CD4-positive, alpha-beta memory T cell (primary cell): ENCODE data around the gene RTCA. TPM values are rescaled to one million over a fixed set of nuclear protein-coding genes. Genes with fewer than 3 reads are reported as not detected.

ENCODE experiments used
- CTCF ChIA-PET: fragments of 350-600 bp; sonication (Branson Sonifier 250); formaldehyde crosslinking; loops from one replicate; lab custom pipeline; 2021; ENCODE audit warnings: inconsistent platforms; ENCODE audit not compliant: partially characterized antibody; lab: Charles Lee
- POLR2A ChIA-PET: fragments of 350-600 bp; sonication (Branson Sonifier 250); formaldehyde crosslinking; loops from one replicate; lab custom pipeline; 2021; ENCODE audit not compliant: partially characterized antibody; lab: Charles Lee
- DNase-seq, 5 donors: peaks; one replicate each; pipeline versions ENCODE4 v3.0.0 to v3.0.0-alpha.2; 2020 to 2022; ENCODE audit warnings: mixed read lengths in 1 of 5
- H3K27ac ChIP-seq: one replicate; pipeline ENCODE4 v1.7.0; 2013; ENCODE audit warnings: low read depth, low read length
- H3K27me3 ChIP-seq: 2 replicates; pipeline ENCODE4 v1.7.0; 2013; ENCODE audit warnings: mild to moderate bottlenecking, low read length, moderate library complexity; ENCODE audit not compliant: insufficient read depth
- H3K36me3 ChIP-seq: 2 replicates; pipeline ENCODE4 v1.7.0; 2013; ENCODE audit warnings: mild to moderate bottlenecking, low read length, moderate library complexity; ENCODE audit not compliant: insufficient read depth
- H3K4me1 ChIP-seq: 2 replicates; pipeline ENCODE4 v1.7.0; 2013; ENCODE audit warnings: mild to moderate bottlenecking, low read length, moderate library complexity; ENCODE audit not compliant: insufficient read depth
- H3K4me3 ChIP-seq, 2 donors: one replicate each; pipeline ENCODE4 v1.7.0; 2013; ENCODE audit warnings: low read length in 2 of 2, mild to moderate bottlenecking in 1 of 2
- H3K9me3 ChIP-seq, 2 donors: one replicate each; pipeline ENCODE4 v1.7.0; 2013; ENCODE audit warnings: low read length in 2 of 2, control low read depth in 1 of 2; ENCODE audit not compliant: control insufficient read depth in 1 of 2
- H3K27ac Mint-ChIP-seq, 7 donors: one replicate each; pipeline ENCODE4 v1.8.0; 2020 to 2021; ENCODE audit warnings: mixed read lengths in 7 of 7, mild to moderate bottlenecking in 6 of 7, inconsistent platforms in 3 of 7, moderate library complexity in 3 of 7
- H3K27me3 Mint-ChIP-seq, 2 donors: one replicate each; pipeline ENCODE4 v1.8.0; 2020 to 2021; ENCODE audit warnings: mixed read lengths in 2 of 2
- H3K36me3 Mint-ChIP-seq, 2 donors: one replicate each; pipeline ENCODE4 v1.8.0; 2020 to 2021; ENCODE audit warnings: mixed read lengths in 2 of 2, inconsistent platforms in 1 of 2, mild to moderate bottlenecking in 1 of 2
- H3K4me1 Mint-ChIP-seq, 4 donors: one replicate each; pipeline ENCODE4 v1.8.0; 2020 to 2021; ENCODE audit warnings: mixed read lengths in 4 of 4, mild to moderate bottlenecking in 1 of 4
- H3K4me3 Mint-ChIP-seq, 8 donors: one replicate each; pipeline ENCODE4 v1.8.0; 2020 to 2021; ENCODE audit warnings: mixed read lengths in 8 of 8, mild to moderate bottlenecking in 7 of 8, moderate library complexity in 6 of 8, inconsistent platforms in 3 of 8
- H3K9me3 Mint-ChIP-seq, 8 donors: one replicate each; pipeline ENCODE4 v1.8.0; 2020 to 2021; ENCODE audit warnings: mixed read lengths in 8 of 8, mild to moderate bottlenecking in 5 of 8, inconsistent platforms in 3 of 8, moderate library complexity in 1 of 8
- intact Hi-C: fragments of 100-400 bp; cut with micrococcal nuclease; formaldehyde crosslinking; loops from one replicate; pipeline ENCODE4 v1.15.1; 2023
- polyA plus RNA-seq, 2 donors: library from polyadenylated mRNA; unstranded; fragments of 300-500 nt; fragmentation: Illumina TruSeq; gene quantifications; one replicate each; pipeline ENCODE4 v1.2.3, GENCODE V29; 2021
- total RNA-seq, 2 experiments: library from RNA; stranded (reverse); gene quantifications; one replicate each; pipeline ENCODE4 v1.2.3, GENCODE V29; 2021

RTCA gene
- total and polyA plus RNA-seq, 4 experiments from 2014 or later: 19.0 to 41.4 (median 32.2) TPM

DNA sequence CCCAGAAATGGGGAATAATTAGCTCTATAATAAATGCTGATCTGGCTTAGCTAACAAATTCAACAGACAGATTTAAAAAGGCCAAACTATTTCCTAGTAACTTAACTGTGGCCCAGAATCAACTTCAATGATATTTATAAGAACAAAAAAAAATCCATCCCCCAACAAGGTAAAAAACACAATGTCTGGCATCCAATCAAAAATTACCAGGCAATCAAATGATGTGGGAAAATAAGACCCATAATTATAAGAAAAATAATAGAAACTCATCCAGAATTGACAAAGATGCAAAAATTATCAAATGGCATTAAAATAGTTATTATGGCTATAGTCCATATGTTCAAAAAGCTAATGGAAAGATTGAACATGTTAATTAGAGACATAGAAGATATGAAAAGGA lies 43.8 kb downstream of the RTCA start:
- no peak for DNase-seq
- ChIA-PET POLR2A (no interaction called here), CTCF (no interaction called here)
- Histone ChIP-seq H3K27ac (no peak overlapping the region), H3K27me3 (no peaks in the 10 kb centered on the region), H3K4me1 (peaks cover 7% of the 10 kb centered on the region), H3K36me3 (no peaks in the 10 kb centered on the region), H3K4me3 (no peak overlapping the region), H3K9me3 (no peaks in the 10 kb centered on the region)
- Mint-ChIP-seq H3K36me3 (peaks cover 0 to 1% of the 10 kb centered on the region in 2 donors), H3K27ac (no peak overlapping the region), H3K4me1 (peaks cover 8 to 13% (median 11%) of the 10 kb centered on the region in 4 donors), H3K9me3 (peaks cover 0 to 16% (median 8%) of the 10 kb centered on the region in 8 donors), H3K27me3 (no peaks in the 10 kb centered on the region), H3K4me3 (no peak overlapping the region)
- intact Hi-C loops: no loop called here

DNA sequence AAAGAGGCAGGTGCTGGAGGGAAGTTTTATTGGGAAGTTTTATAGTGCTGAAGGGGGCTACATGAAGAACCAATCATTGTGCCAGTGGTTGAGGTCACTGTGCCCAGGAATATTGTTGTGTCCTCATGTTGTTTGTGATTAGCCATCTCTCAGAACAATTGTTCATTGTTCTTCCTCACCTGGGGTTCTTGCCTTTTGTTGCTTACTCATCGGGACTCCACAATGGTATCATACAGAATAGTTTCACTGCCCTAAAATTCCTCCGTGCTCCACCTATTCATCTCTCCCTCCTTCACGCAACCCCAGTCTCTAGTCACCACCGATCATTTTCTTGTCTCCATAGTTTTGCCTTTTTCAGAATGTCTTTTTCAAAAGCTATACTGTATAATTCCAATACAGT lies 47.4 kb downstream of the RTCA start:
- Histone ChIP-seq H3K4me1 (no peaks in the 10 kb centered on the region), H3K4me3 (no peak overlapping the region), H3K9me3 (peaks cover 0 to 9% of the 10 kb centered on the region in 2 donors), H3K27ac (no peak overlapping the region), H3K27me3 (no peaks in the 10 kb centered on the region), H3K36me3 (no peaks in the 10 kb centered on the region)
- no peak for DNase-seq
- Mint-ChIP-seq H3K4me3 (no peak overlapping the region), H3K9me3 (peaks cover 0 to 33% (median 22%) of the 10 kb centered on the region in 8 donors), H3K27me3 (no peaks in the 10 kb centered on the region), H3K4me1 (no peaks in the 10 kb centered on the region), H3K27ac (peak overlapping the region in 1 of 7 donors; percentile 6), H3K36me3 (peaks cover 6 to 7% of the 10 kb centered on the region in 2 donors)
- intact Hi-C loops: no loop called here
- POLR2A ChIA-PET: no interaction called here
- CTCF ChIA-PET: no interaction called here

DNA sequence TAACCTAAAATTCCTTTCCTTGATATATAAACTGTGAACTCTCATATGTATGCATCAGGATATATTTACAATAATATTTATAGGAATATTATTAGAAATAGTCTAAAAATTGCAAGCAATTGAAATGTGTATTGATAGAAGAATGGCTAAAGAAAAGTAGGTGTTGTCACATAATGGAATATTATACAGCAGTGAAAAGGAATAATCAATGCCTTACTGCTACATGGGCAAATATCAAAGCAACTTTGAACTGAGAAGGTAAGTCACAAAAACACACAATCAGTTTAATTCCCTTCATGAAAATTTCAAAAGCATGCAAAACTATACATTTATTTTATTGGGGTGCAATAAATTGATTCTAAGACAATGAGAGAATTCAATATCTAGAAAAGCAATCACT lies 50.6 kb downstream of the RTCA start:
- intact Hi-C loops: no loop called here
- Mint-ChIP-seq H3K4me1 (no peaks in the 10 kb centered on the region), H3K36me3 (peaks cover 11 to 16% of the 10 kb centered on the region in 2 donors), H3K9me3 (peaks cover 3 to 42% (median 29%) of the 10 kb centered on the region in 8 donors), H3K27me3 (no peaks in the 10 kb centered on the region), H3K4me3 (no peak overlapping the region), H3K27ac (peak overlapping the region in 1 of 7 donors; percentile 30)
- Histone ChIP-seq H3K27me3 (no peaks in the 10 kb centered on the region), H3K27ac (no peak overlapping the region), H3K9me3 (peaks cover 0 to 20% of the 10 kb centered on the region in 2 donors), H3K4me1 (no peaks in the 10 kb centered on the region), H3K4me3 (no peak overlapping the region), H3K36me3 (no peaks in the 10 kb centered on the region)
- no peak for DNase-seq
- POLR2A ChIA-PET: no interaction called here
- CTCF ChIA-PET: no interaction called here

DNA sequence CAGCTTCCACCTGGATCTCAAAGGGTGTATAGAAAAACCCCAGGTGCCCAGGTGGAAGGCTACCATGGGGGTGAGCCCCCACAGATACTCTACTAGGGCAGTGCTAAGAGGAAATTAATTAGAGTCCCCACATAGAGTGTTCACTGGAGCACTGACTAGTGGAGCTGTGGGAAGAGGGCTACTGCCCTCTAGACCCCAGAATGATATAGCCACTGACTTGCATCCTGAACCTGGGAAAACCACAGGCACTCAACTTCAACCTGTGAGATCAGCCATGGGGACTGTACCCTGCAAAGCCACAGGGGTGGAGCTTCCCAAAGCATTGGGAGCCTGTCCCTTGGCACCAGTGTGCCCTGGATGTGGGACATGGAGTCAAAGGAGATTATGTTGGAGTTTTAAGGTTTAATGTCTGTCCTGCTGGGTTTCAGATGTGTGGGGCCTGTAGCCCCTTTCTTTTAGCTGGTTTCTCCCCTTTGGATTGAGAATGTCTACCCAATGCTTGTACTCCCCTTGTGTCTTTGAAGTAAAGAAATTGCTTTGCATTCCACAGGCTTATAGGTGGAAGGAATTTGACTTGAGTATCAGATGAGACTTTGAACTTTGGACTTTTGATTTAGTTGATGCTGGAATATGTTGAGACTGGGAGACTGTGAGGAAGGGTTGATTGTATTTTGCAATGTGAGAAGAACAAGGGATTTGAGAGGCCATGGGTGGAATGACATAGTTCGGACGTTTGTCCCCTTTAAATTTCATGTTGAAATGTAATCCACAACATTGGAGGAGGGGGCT lies 54.5 kb downstream of the RTCA start:
- Mint-ChIP-seq H3K36me3 (peaks cover 11 to 16% of the 10 kb centered on the region in 2 donors), H3K4me1 (no peaks in the 10 kb centered on the region), H3K4me3 (peak overlapping the region in 1 of 8 donors; percentile 7), H3K9me3 (peaks cover 3 to 39% (median 27%) of the 10 kb centered on the region in 8 donors), H3K27ac (no peak overlapping the region), H3K27me3 (no peaks in the 10 kb centered on the region)
- DNase-seq: no peak
- H3K9me3 ChIP-seq: peaks cover 0 to 17% of the 10 kb centered on the region in 2 donors
- intact Hi-C loops: no loop called here
- H3K27me3 ChIP-seq: no peaks in the 10 kb centered on the region
- POLR2A ChIA-PET: no interaction called here
- no peaks in the 10 kb centered on the region for H3K4me1 ChIP-seq
- CTCF ChIA-PET: no interaction called here
- no peak overlapping the region for H3K4me3 ChIP-seq
- H3K36me3 ChIP-seq: no peaks in the 10 kb centered on the region
- no peak overlapping the region for H3K27ac ChIP-seq

DNA sequence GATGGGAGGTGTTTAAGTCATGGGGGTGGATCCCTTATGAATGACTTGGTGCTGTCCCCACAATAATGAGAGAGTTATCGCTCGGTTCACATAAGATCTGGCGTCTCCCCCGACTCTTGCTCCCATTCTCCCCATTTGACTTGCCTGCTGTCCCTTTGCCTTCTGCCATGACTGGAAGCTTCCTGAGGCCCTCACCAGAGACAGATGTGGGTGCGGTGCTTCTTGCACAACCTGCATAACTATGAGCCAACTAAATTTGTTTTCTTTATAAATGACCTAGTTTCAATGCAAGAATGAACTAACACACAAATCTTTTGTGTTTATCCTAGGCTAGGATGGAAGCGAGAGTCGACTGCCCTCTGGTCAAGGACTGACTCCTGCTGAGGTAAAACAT lies 55.1 kb downstream of the RTCA start:
- no peak for DNase-seq
- Histone ChIP-seq H3K9me3 (peaks cover 0 to 11% of the 10 kb centered on the region in 2 donors), H3K27ac (no peak overlapping the region), H3K36me3 (no peaks in the 10 kb centered on the region), H3K4me1 (no peaks in the 10 kb centered on the region), H3K4me3 (no peak overlapping the region), H3K27me3 (no peaks in the 10 kb centered on the region)
- ChIA-PET CTCF (no interaction called here), POLR2A (no interaction called here)
- Mint-ChIP-seq H3K9me3 (peaks cover 3 to 33% (median 22%) of the 10 kb centered on the region in 8 donors), H3K27ac (no peak overlapping the region), H3K27me3 (no peaks in the 10 kb centered on the region), H3K36me3 (peaks cover 11 to 12% of the 10 kb centered on the region in 2 donors), H3K4me3 (peak overlapping the region in 1 of 8 donors; percentile 3), H3K4me1 (no peaks in the 10 kb centered on the region)
- intact Hi-C loops: no loop called here

DNA sequence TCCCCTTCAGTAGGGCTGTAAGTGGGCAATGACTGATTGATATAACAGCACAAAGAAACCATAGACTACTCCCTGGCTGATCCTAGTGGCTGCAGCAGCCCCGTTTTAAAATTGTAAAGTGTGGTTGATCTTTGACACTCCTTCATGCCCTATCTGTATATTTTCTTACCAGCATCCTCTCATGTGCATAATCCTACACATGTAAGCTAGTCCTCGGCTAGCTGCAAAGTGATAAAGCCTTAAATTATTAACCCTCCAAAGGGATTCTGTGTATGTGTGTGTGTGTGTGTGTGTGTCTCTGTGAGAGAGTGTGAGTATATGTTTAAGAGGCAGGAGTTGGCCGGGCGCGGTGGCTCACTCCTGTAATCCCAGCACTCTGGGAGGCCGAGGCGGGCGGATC lies 55.5 kb downstream of the RTCA start:
- no peaks in the 10 kb centered on the region for H3K4me1 Mint-ChIP-seq
- H3K27me3 ChIP-seq: no peaks in the 10 kb centered on the region
- H3K4me3 ChIP-seq: no peak overlapping the region
- H3K27ac Mint-ChIP-seq: peak overlapping the region in 1 of 7 donors; percentile 65
- no peak overlapping the region for H3K4me3 Mint-ChIP-seq
- H3K36me3 ChIP-seq: no peaks in the 10 kb centered on the region
- intact Hi-C loops: no loop called here
- H3K9me3 ChIP-seq: peaks cover 0 to 10% of the 10 kb centered on the region in 2 donors
- H3K36me3 Mint-ChIP-seq: peaks cover 11 to 12% of the 10 kb centered on the region in 2 donors
- POLR2A ChIA-PET: interaction anchor here (0.6 to 1.1 kb wide), 2 partner anchors 26 to 174 kb away, joined by 3 read pairs; no protein-coding TSS in a partner anchor
- peaks cover 3 to 29% (median 18%) of the 10 kb centered on the region in 8 donors for H3K9me3 Mint-ChIP-seq
- no peaks in the 10 kb centered on the region for H3K4me1 ChIP-seq
- no peak overlapping the region for H3K27ac ChIP-seq
- no peaks in the 10 kb centered on the region for H3K27me3 Mint-ChIP-seq
- CTCF ChIA-PET: no interaction called here
- no peak for DNase-seq

DNA sequence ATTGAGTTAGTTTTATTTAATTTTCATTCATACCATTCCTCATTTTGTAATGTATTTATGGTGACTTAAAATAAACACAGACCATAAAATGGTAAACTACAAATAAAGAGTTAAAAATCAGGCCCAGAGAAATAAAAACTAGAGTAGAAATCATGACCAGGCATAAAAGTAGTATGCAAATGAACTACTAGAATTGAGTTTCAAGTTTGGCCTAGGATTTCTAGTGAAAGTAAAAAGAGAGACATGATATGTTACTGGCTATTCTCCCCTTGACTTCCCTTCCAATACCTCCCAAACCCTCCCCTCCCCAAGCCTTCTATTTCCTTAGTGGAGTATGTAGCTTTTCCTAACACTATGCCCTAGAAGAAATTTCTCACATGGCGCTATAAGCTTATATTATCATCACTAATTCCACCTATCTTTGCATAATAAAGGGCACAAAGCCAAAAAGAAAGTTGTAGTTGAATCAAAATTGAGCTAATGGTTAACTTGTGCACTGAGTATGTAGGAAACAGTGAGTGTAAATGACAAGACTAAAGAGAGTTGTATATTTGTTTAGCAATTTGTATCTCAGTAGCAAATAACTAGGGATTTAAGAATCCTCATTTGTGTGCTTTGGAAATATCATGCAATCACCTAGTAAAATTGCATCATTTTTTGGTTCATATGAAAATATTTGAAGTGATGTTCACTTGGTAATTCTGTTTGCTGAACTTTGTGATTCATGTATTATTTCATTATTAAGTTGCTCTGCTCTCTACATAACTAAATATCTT lies 56.6 kb downstream of the RTCA start:
- Mint-ChIP-seq H3K27ac (no peak overlapping the region), H3K27me3 (no peaks in the 10 kb centered on the region), H3K9me3 (peaks cover 3 to 24% (median 15%) of the 10 kb centered on the region in 8 donors), H3K36me3 (peaks cover 8 to 11% of the 10 kb centered on the region in 2 donors), H3K4me1 (no peaks in the 10 kb centered on the region), H3K4me3 (no peak overlapping the region)
- H3K36me3 ChIP-seq: no peaks in the 10 kb centered on the region
- H3K27ac ChIP-seq: no peak overlapping the region
- no peaks in the 10 kb centered on the region for H3K27me3 ChIP-seq
- POLR2A ChIA-PET: interaction anchor here (1.1 kb wide), 1 partner anchor 25 kb away, joined by 3 read pairs; no protein-coding TSS in a partner anchor
- H3K4me1 ChIP-seq: no peaks in the 10 kb centered on the region
- H3K4me3 ChIP-seq: no peak overlapping the region
- CTCF ChIA-PET: no interaction called here
- no peak for DNase-seq
- intact Hi-C loops: no loop called here
- H3K9me3 ChIP-seq: peaks cover 0 to 10% of the 10 kb centered on the region in 2 donors
